Adrenal gland (tissue), 12 donors: ENCODE data around the gene COMMD9. TPM values are rescaled to one million over a fixed set of nuclear protein-coding genes. Genes with fewer than 3 reads are reported as not detected.

ENCODE experiments used
- DNase-seq, 7 donors: peaks; one replicate each; pipeline ENCODE4 v3.0.0-alpha.2; 2019 to 2020
- H3K27ac ChIP-seq, 5 donors: fragments of 200-600 bp; sonication (generic) in 4 of 5; 1 replicate in 3 of 5; 2 replicates in 2 of 5; pipeline versions ENCODE4 v1.5.1 to v1.8.0; 2016 to 2020; ENCODE audit warnings: mild to moderate bottlenecking in 1 of 5
- H3K27me3 ChIP-seq: fragments of 200-600 bp; 2 replicates; pipeline ENCODE4 v1.8.0; 2021
- H3K36me3 ChIP-seq, 2 donors: fragments of 200-600 bp; replicated peaks in 1 of 2; 1 replicate in 1 of 2; 2 replicates in 1 of 2; pipeline versions ENCODE4 v1.5.1 to v1.8.0; 2018 to 2022
- H3K4me1 ChIP-seq, 2 donors: fragments of 200-600 bp; replicated peaks in 1 of 2; 1 replicate in 1 of 2; 2 replicates in 1 of 2; pipeline versions ENCODE4 v1.5.1 to v1.8.0; 2018 to 2021
- H3K4me3 ChIP-seq, 4 donors: fragments of 200-600 bp; sonication (generic) in 3 of 4; one replicate each; pipeline ENCODE4 v1.5.1; 2016 to 2018
- H3K9me3 ChIP-seq, 3 donors: fragments of 200-600 bp; sonication (generic) in 1 of 3; replicated peaks in 1 of 3; 1 replicate in 2 of 3; 2 replicates in 1 of 3; pipeline versions ENCODE4 v1.5.1 to v1.8.0; 2016 to 2021
- POLR2A ChIP-seq, 2 donors: fragments of 450-650 bp; IDR thresholded peaks; one replicate each; pipeline ENCODE4 v1.6.1; 2017; ENCODE audit warnings: antibody characterized with exemption in 2 of 2, mild to moderate bottlenecking in 2 of 2, moderate library complexity in 1 of 2
- WGBS, 4 donors: extraction: QIAGEN DNeasy Blood & Tissue Kit in 2 of 4; methylation state at CpG; one replicate each; pipeline versions ENCODE4 v1.1.5 to v1.1.7; 2013 to 2017; 5-methylcytosine and 5-hydroxymethylcytosine counted together
- intact Hi-C, 2 donors: fragments of 100-400 bp; cut with DNase I; formaldehyde crosslinking; loops; one replicate each; pipeline versions ENCODE4 v1.14.1 to v1.15.0; 2022 to 2023
- polyA plus RNA-seq, 3 donors: library from polyadenylated mRNA; stranded (reverse); fragments of 200-250 nt in 2 of 3; fragments of 350-450 nt in 1 of 3; fragmentation: Illumina TruSeq in 1 of 3; extraction: RNeasy Lipid Tissue Mini Kit (QIAGEN cat#74804) in 1 of 3; gene quantifications; one replicate each; pipeline ENCODE4 v1.2.3, GENCODE V29; 2013 to 2014
- total RNA-seq, 9 donors: library from RNA; depleted of rRNA in 4 of 9; stranded (reverse); fragments of >200 nt in 4 of 9; fragments of 120-200 nt in 1 of 9; fragmentation: NEBNext Ultra II Directional in 1 of 9; extraction: Animal tissue kit (Norgen Biotek cat#: 25700) in 1 of 9; gene quantifications; one replicate each; pipeline versions ENCODE4 v1.1.0 to v1.2.4, GENCODE V29; 2013 to 2023
- TF ChIP-seq, protein P1 (sequence below), 6 experiments: fragments of 450-650 bp in 4 of 6; fragments of 200-600 bp in 2 of 6; sonication (generic) in 1 of 6; IDR thresholded peaks; 1 replicate in 5 of 6; 2 replicates in 1 of 6; pipeline versions ENCODE4 v1.5.1 to v1.8.0; 2016 to 2021; ENCODE audit warnings: antibody characterized with exemption in 6 of 6, mild to moderate bottlenecking in 2 of 6, moderate library complexity in 1 of 6
- donor health status: healthy with polysubstance abuse.
- donor health status: Bipolar disorder and iron deficiency.
- donor health status: DM: yes; HTN: yes; CAD: no.
- donor health status: DM: no; HTN: no; CAD: no.
- donor health status: DM: no; HTN: no; CAD: no.
- donor health status: DM: yes; HTN: yes; CAD: no.

Gene COMMD9
- total and polyA plus RNA-seq, 12 donors = 25.3 to 140 (median 89.5) TPM

DNA sequence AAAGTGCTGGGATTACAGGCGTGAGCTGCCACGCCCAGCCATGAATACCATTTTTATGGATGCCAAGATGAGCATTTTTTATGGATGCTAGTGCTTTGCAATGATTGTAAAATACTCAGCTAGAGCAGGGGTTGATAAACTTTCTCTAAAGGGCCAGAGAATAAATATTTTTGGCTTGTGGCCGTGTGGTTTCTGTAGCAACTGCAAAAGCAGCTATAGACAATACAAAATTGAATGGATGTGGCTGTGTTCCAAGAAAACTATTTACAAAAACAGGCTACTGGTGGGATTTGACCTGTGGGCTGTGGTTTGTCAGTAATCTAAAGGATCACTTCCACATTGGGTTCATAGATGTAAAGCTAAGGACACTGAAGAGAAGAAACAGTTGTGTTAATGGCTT, 56.0 kb downstream of the COMMD9 start:
- peaks cover 0 to 26% of the 10 kb centered on the region in 2 donors for H3K4me1 ChIP-seq
- no peak overlapping the region for H3K27ac ChIP-seq
- H3K4me3 ChIP-seq = no peak overlapping the region
- 53 to 66% (median 58%) methylated on average over 3 of the region's 3 CpGs for WGBS, 4 donors
- no peaks in the 10 kb centered on the region for H3K9me3 ChIP-seq
- DNase-seq = no peak
- H3K27me3 ChIP-seq = no peaks in the 10 kb centered on the region
- intact Hi-C loops = no loop called here
- no peaks in the 10 kb centered on the region for H3K36me3 ChIP-seq
- TF ChIP-seq, protein P1, sequence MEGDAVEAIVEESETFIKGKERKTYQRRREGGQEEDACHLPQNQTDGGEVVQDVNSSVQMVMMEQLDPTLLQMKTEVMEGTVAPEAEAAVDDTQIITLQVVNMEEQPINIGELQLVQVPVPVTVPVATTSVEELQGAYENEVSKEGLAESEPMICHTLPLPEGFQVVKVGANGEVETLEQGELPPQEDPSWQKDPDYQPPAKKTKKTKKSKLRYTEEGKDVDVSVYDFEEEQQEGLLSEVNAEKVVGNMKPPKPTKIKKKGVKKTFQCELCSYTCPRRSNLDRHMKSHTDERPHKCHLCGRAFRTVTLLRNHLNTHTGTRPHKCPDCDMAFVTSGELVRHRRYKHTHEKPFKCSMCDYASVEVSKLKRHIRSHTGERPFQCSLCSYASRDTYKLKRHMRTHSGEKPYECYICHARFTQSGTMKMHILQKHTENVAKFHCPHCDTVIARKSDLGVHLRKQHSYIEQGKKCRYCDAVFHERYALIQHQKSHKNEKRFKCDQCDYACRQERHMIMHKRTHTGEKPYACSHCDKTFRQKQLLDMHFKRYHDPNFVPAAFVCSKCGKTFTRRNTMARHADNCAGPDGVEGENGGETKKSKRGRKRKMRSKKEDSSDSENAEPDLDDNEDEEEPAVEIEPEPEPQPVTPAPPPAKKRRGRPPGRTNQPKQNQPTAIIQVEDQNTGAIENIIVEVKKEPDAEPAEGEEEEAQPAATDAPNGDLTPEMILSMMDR (IDR thresholded peaks at IDR 0.05) = no peak
- no peak for TF ChIP-seq POLR2A (IDR thresholded peaks at IDR 0.05)

DNA sequence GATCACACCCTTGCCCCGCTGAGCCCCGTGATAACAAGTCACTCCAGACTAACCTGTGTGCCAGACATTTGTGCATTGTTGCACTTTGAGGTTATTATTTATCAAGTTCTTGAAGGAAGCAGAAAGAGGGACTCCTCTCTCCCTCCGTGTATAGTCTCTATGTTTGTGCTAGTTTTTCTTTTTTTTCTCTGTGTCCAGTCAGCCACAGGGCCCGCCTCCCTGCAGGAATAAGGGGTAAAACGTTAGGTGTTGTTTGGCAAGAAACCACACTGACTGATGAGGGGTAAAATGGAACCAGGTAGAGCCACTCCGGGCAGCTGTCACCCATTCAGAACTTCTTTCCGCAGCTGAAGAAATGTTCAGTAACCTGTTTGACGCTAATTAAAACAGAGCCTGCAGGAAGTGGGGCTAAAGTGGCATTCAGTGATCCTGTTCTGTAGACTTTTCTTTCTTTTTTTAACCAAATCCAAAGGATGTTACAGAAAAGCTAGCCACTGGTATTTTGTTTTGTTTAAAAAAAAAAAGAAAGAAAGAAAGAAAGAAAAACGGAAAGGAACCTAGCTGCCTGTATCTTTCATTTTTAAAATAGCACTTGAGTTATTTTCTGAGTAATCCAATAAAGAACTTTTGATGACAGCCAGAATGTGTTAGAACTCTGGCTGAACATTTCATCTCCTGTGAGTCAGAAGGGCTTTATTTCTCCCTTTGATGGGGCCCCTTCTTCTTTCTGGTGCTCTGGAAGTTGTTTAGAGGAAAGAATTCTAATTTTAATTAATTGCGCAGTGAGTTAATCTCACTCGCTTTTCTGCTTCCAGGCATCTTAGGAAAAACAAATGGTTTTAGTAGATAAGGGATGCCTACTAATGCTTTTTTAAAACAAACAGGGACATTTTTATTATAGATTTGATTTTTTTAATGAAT, 58.2 kb downstream of the COMMD9 start:
- Histone ChIP-seq H3K9me3 (no peaks in the 10 kb centered on the region), H3K36me3 (no peaks in the 10 kb centered on the region), H3K4me3 (no peak overlapping the region), H3K27ac (peak overlapping the region in 1 of 5 donors; percentile 41), H3K4me1 (peaks cover 0 to 26% of the 10 kb centered on the region in 2 donors), H3K27me3 (no peaks in the 10 kb centered on the region)
- 51 to 59% (median 54%) methylated on average over 11 of the region's 11 CpGs for WGBS, 4 donors
- intact Hi-C loops = no loop called here
- TF ChIP-seq, protein P1 (IDR thresholded peaks at IDR 0.05) = no peak
- TF ChIP-seq POLR2A (IDR thresholded peaks at IDR 0.05) = no peak
- no peak for DNase-seq

DNA sequence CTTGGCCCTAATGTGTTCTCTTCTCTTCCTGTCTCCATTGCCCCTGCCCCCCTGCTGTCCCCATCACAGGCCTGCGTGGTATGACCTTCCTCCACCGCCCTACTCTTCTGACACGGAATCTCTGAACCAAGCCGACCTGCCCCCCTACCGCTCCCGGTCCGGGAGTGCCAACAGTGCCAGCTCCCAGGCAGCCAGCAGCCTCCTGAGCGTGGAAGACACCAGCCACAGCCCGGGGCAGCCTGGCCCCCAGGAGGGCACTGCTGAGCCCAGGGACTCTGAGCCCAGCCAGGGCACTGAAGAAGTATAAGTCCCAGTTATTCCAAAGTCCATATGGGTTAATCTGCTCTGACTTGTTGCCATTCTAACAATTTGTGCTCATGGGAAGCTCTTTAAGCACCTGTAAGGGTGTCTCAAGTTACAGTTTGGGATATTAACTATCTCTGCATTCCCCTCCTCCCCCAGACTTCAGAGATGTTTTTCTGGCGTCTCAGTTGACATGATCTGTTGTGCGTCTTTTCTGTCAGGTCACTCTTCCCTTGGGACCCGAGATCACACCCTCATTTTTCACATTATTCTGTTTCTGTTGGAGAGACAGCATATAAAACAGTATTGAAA, 60.0 kb downstream of the COMMD9 start:
- no peak overlapping the region for H3K4me3 ChIP-seq
- no peak for DNase-seq
- H3K27ac ChIP-seq = no peak overlapping the region
- WGBS, 4 donors = 92 to 95% (median 94%) methylated on average over 12 of the region's 12 CpGs
- peaks cover 0 to 21% of the 10 kb centered on the region in 2 donors for H3K4me1 ChIP-seq
- no peaks in the 10 kb centered on the region for H3K27me3 ChIP-seq
- no peaks in the 10 kb centered on the region for H3K36me3 ChIP-seq
- no peak for TF ChIP-seq POLR2A (IDR thresholded peaks at IDR 0.05)
- TF ChIP-seq, protein P1 (IDR thresholded peaks at IDR 0.05) = no peak
- H3K9me3 ChIP-seq = no peaks in the 10 kb centered on the region
- intact Hi-C loops = no loop called here

DNA sequence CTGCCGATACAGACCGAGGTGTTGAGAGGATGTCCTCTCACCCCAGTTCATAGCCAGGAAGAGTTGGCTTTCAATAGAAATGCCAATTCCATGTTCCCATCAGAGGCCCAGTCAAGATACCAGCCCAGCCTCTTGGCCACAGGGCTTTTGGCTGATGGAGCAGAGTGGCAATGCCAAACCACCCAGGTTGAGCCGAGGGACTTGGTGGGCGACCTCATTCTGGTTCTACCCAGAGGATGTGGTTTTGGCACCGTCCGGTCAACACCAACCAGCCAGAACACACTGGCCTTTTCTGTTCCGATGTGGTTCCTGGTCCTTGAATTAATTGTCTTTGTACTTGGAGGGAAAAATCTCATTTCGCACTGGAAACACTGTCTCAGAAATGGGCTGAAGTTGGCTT, 60.5 kb downstream of the COMMD9 start:
- Histone ChIP-seq H3K27me3 (no peaks in the 10 kb centered on the region), H3K4me3 (no peak overlapping the region), H3K27ac (no peak overlapping the region), H3K4me1 (peaks cover 0 to 21% of the 10 kb centered on the region in 2 donors), H3K9me3 (no peaks in the 10 kb centered on the region), H3K36me3 (no peaks in the 10 kb centered on the region)
- DNase-seq = no peak
- TF ChIP-seq POLR2A (IDR thresholded peaks at IDR 0.05) = no peak
- TF ChIP-seq, protein P1 (IDR thresholded peaks at IDR 0.05) = no peak
- intact Hi-C loops = no loop called here
- WGBS, 4 donors = 92 to 99% (median 96%) methylated on average over 8 of the region's 8 CpGs
